KBM-7 (cell line): ENCODE data around the gene BTN1A1.
A peak's percentile ranks its signal among the peaks of the same experiment; 100 is the strongest.
"Not testable (repeated sequence)": the region's sequence is repeated elsewhere in the genome, so short reads cannot be mapped to it uniquely, and the experiment has no call there.

Experiments
- DNase-seq: peaks from one replicate; pipeline ENCODE4 v3.0.0-alpha.2; 2015
- in situ Hi-C: fragments of 300-500 bp; cut with MboI; formaldehyde crosslinking; loops from 2 replicates; pipeline ENCODE4 v1.14.3; 2020; ENCODE audit warnings: low sequenced_read_pairs, low pct_unique_long_range_greater_than_20kb, mixed read lengths

Gene BTN1A1

DNA sequence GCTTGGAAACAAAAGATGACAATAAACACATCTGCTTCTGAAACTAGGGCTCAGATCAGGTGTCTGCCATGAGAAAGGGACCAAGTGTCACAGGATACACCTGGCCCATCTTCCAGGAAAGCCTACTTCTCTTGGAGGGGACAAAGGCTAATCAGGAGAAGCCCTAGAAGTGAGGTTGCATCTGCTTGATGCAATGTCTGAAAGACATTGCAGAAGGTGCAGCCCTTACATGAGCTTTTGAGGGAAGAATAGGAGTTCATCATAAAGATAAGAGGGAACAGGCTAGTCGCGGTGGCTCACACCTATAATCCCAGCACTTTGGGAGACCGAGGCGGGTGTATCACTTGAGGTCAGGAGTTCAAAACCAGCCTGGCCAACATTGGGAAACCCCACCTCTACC is 2.5 kb upstream of the BTN1A1 start:
- no peak for DNase-seq
- in situ Hi-C loops, result no loop called here

- DNase-seq, result no peak
- in situ Hi-C loops, result no loop called here
Observed at GRCh38 chr6:26501482-26501986, 1.4 kb downstream of the BTN1A1 start.

- in situ Hi-C loops, result no loop called here
- DNase-seq, result no peak
Observed at GRCh38 chr6:26502165-26502564, 2.1 kb downstream of the BTN1A1 start.

DNA sequence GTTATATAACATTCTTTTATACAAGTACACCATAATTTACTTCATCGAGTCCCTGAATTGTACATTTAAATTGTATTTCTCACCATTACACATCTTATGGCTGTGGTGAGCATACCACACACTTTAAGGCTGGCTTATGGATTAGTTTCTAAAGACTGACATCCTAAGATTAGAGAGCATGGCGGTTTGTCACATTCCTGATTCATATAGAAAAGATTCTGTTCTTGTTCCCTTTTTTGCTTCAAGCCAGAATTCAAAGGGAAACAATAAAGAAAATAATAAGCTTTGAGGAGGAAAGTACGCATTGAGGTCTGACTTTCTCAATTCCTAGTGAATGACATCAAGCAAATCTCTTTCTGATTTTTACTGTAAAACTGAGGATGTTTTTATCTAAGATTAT is 2.5 kb downstream of the BTN1A1 start:
- peak; percentile 38 for DNase-seq
- in situ Hi-C loops, result no loop called here

DNA sequence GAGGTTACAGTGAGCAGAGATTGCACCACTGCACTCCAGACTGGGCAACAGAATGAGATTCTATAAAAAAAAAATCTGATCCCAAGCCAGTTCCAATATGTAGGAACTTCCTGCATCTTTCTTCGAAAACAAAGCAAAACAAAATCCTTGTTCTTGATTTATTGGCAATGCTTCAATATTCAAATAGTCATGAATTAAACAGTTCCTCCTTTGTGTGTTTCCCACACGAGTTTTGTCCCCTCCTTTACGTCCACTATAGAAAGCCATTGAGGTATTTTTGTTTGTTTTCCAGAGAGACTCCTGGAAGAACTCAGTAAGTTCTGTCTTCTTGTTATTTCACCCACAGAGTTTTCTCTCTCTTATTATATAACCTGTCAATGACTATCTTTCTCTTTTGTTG is 7.6 kb downstream of the BTN1A1 start:
- no peak for DNase-seq
- in situ Hi-C loops, result no loop called here

- in situ Hi-C loops, DNase-seq: not testable (repeated sequence)
Observed at GRCh38 chr6:26511033-26511432, 10.9 kb downstream of the BTN1A1 start.

- in situ Hi-C loops, result no loop called here
- no peak for DNase-seq
Observed at GRCh38 chr6:26514984-26515383, 14.9 kb downstream of the BTN1A1 start.

DNA sequence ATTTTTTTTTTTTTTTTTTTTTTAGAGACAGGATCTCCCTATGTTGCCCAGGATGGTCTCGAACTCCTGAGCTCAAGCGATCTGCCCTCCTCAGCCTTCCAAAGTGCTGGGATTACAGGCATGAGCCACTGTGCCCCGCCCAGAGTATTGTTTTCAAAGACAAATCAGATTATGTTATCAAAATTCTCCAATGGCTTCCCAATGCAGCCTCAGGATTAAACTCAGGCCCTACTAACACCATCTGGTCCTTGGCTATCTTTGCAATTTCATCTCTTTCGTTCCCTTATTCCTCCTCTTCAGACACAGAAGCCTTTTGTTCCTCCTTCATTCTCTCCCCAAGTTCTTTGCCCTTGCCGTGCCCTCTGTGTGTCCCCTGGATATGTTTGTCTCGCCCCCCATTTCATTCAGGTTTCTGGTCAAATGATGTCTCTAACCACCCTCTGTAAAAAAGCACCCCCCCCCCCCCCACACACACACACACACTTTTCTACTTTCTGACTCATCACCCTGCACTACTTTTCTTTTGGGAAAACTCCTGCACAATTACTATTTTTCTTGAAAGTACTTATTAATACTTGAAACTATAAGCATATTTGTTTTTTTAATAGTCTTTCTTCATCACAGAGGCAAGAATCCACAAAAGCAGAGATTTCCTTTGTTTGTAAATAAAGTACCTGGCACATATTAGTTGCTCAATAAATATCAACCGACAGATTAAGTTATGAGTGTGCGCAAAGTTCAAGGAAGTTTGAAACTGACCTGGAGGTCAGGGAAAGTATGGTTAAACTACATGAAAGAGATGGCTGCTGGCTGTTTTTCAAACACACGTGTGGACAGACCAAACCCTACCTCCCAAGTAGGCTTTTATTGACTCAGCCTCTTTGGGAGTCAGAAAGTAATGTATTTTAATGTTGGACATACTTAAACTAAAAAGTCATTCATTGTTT is 16.7 kb downstream of the BTN1A1 start:
- DNase-seq, result no peak
- in situ Hi-C loops, result no loop called here

GRCh38 chr6:26519359-26519758 is 19.3 kb downstream of the BTN1A1 start:
- DNase-seq, result no peak
- in situ Hi-C loops, result no loop called here

DNA sequence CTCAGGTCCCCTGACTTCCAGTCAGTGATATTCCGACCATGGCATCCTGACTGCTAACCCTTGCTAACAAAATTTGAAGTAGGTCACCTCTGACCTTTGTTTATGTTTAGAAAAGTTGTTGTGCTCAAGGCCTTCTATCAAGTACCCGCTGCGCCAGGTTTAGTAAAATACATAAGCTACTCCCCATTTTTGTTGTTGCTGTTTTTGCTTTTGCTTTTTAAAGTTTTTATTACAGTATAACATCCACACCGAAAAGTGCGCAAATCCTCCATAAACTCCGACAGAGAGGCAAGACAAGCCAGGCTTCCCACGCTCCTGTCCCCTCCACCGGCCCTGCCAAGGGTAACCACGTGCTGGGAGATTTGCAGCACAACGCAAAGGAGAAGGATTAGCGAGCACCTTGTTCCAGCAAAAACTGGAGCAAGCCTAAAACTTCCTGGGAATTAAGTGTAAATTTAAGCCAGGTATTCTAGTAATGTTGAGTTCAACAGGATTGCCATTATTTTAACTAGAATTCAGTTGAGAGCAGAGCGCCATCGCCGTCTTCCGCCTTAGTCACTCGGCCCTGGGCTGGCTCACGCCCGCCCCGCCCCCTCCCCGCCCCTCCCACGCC is 20.2 kb downstream of the BTN1A1 start:
- in situ Hi-C loops, result no loop called here
- DNase-seq, result peak; percentile 75

GRCh38 chr6:26520850-26521599 is 20.9 kb downstream of the BTN1A1 start:
- in situ Hi-C loops, result no loop called here
- peak; percentile 87 for DNase-seq

DNA sequence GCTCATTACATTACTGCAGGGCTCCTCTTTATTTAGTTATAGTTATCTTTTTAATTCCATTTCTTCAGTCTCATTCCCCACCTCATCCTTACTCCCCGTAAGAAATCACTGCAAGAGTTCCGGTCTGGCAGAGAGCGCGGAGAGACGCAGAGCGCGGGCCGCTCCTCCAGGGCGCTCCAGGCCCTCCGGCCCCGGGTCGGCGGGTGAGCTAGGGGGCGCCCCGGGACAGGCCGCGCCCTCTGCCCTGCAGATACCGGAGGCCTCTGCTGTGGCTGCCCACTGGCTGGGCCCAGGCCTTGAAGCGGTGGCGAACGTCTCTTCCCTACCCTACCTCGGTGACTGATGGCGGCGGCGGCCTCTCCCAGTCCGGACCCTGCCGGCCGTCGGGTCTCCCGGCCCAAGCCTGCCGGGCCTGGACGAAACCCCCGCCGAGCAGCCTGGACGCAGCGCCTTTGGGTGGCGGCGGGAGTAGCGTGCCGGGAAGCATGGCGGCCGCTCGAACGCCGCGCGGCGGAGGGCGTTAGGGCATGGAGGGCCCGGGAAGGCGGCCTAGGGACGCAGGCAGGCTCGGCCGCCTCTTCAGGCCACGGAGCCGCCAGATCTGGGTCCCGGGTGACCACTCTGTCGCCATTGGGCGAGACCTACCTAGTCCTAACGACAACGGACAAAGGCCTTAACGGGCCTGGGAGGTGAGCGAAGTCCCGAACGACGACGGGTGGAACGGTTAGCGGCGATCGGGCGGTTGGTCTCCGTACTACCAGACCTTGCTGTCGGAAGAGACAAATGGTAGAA is 21.7 kb downstream of the BTN1A1 start:
- in situ Hi-C loops, result no loop called here
- DNase-seq, result peak; percentile 84

GRCh38 chr6:26522486-26523228 is 22.6 kb downstream of the BTN1A1 start:
- in situ Hi-C loops, result not testable (repeated sequence)
- DNase-seq, result peak; percentile 75

GRCh38 chr6:26524314-26524713 is 24.2 kb downstream of the BTN1A1 start:
- DNase-seq, in situ Hi-C loops: not testable (repeated sequence)

DNA sequence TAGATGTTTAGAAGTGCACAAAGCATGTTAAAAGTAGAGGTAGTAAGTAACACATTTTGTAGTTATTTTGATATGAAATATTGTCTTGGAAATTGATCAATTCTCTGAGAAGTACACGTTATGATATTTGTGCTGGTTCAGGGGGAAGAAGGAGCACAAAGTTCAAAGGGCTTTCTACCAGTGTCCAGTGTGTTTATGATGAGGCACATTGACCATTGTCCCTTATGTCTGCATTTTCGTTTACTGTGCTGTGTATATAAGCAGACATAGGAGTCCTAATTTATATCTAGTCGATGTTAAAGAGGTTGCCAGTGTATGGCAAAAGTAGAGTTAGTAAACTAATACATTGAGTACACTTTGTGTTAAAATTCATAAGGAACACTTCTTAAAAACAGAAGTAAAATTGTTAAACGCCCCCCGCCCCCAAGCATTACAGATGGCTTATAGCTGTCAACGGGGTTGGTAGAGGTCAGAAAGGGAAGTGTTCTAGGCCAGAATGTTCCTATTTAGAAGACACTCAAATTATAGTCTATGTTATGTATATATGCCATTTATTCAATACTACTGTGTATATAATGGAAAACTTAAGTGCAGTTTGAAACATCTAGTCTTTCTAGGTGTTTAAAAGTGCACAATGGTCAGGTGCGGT is 24.7 kb downstream of the BTN1A1 start:
- no peak for DNase-seq
- in situ Hi-C loops, result loop anchor here (25.0 kb wide), 1 partner anchor 188 kb away; no protein-coding TSS in a partner anchor

GRCh38 chr6:26525838-26526237 is 25.7 kb downstream of the BTN1A1 start:
- in situ Hi-C loops, result loop anchor here (25.0 kb wide), 1 partner anchor 189 kb away; no protein-coding TSS in a partner anchor
- DNase-seq, result no peak

DNA sequence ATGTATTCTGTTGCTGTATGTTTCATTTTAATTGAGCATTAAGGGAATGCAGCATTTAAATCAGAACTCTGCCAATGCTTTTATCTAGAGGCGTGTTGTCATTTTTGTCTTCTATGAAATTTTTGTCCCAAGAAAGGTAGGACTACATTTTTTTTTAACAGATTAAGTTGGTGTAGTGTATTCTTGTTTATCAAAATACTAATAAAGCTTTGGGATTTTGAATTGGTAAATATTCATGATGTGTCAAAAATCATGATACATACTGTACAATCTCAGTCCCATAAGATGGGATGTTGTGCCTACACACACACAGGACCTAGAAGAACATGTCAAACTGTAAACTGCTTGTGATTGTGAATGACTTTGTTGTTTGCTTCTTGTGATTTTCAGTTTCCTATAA is 26.8 kb downstream of the BTN1A1 start:
- in situ Hi-C loops, result loop anchor here (25.0 kb wide), 1 partner anchor 190 kb away; no protein-coding TSS in a partner anchor

More for the DNA sequence above, 26.8 kb downstream of the BTN1A1 start:
- no peak for DNase-seq
